Kidney (tissue), 14 donors: ENCODE results near the gene MIPEP. TPM values are rescaled to one million over a fixed set of nuclear protein-coding genes. Genes with fewer than 3 reads are reported as not detected.
A peak's percentile ranks its signal among the peaks of the same experiment; 100 is the strongest.

Experiments
- DNase-seq, 5 donors: peaks; one replicate each; pipeline ENCODE4 v3.0.0-alpha.2; 2013 to 2020
- FAIRE-seq: peaks from 2 replicates; lab custom pipeline; 2012; peaks lifted over from hg19 to GRCh38; lab: Jason Lieb, UNC
- H3K27ac ChIP-seq, 2 donors: one replicate each; pipeline ENCODE4 v1.7.0; 2013; ENCODE audit warnings: low read depth in 2 of 2, low read length in 2 of 2, inconsistent platforms in 1 of 2
- H3K27me3 ChIP-seq: one replicate; pipeline ENCODE4 v1.7.1; 2013; ENCODE audit warnings: low read length, inconsistent platforms; ENCODE audit not compliant: control insufficient read depth, insufficient read depth
- H3K36me3 ChIP-seq, 3 donors: one replicate each; pipeline versions ENCODE4 v1.7.0 to v1.7.1; 2013; ENCODE audit warnings: low read length in 3 of 3, control low read depth in 1 of 3, inconsistent platforms in 1 of 3; ENCODE audit not compliant: insufficient read depth in 3 of 3, control insufficient read depth in 2 of 3
- H3K4me1 ChIP-seq, 3 donors: one replicate each; pipeline versions ENCODE4 v1.7.0 to v1.7.1; 2013; ENCODE audit warnings: low read length in 3 of 3, inconsistent platforms in 1 of 3, low read depth in 1 of 3; ENCODE audit not compliant: control insufficient read depth in 2 of 3, insufficient read depth in 2 of 3
- H3K4me3 ChIP-seq, 3 donors: one replicate each; pipeline versions ENCODE4 v1.7.0 to v1.8.1; 2013; ENCODE audit warnings: low read length in 3 of 3, control low read depth in 1 of 3, inconsistent platforms in 1 of 3
- H3K9ac ChIP-seq, 3 donors: one replicate each; pipeline versions ENCODE4 v1.7.0 to v1.7.1; 2013; ENCODE audit warnings: low read length in 3 of 3, control low read depth in 1 of 3, inconsistent platforms in 1 of 3
- H3K9me3 ChIP-seq, 3 donors: one replicate each; pipeline versions ENCODE4 v1.7.0 to v1.7.1; 2013; ENCODE audit warnings: low read length in 3 of 3, control low read depth in 1 of 3, inconsistent platforms in 1 of 3; ENCODE audit not compliant: control insufficient read depth in 2 of 3, insufficient read depth in 1 of 3
- CTCF ChIP-seq: IDR thresholded peaks from 3 replicates; pipeline ENCODE4 v1.5.1; 2012; ENCODE audit warnings: mild to moderate bottlenecking, moderate library complexity, borderline replicate concordance; ENCODE audit not compliant: insufficient read depth; ENCODE audit errors: extremely low read depth
- intact Hi-C: fragments of 100-400 bp; cut with DNase I; formaldehyde crosslinking; loops from one replicate; pipeline ENCODE4 v1.11.1; 2022
- polyA plus RNA-seq: library from polyadenylated mRNA; stranded (reverse); fragments of 350-450 nt; fragmentation: Illumina TruSeq; extraction: RNeasy Lipid Tissue Mini Kit (QIAGEN cat#74804); gene quantifications from one replicate; pipeline ENCODE4 v1.2.3, GENCODE V29; 2014; ENCODE audit warnings: low read depth, low replicate concordance; ENCODE audit not compliant: insufficient read depth
- total RNA-seq: library from RNA; stranded (reverse); fragmentation: NEBNext Ultra II Directional; extraction: Animal tissue kit (Norgen Biotek cat#: 25700); gene quantifications from one replicate; pipeline ENCODE4 v1.2.1, GENCODE V29; 2021
- donor health status: control.
- donor health status: control.
- donor health status: control.
- donor health status: control.
- donor health status: control.
- donor health status: DM: yes; HTN: yes; CAD: no.
- donor health status: Normal renal cell carcinoma (clear cell type).

The MIPEP gene
- total and polyA plus RNA-seq, 2 donors from 2014 or later = 29.1 to 46.8 TPM

- Histone ChIP-seq H3K9me3 (no peaks in the 10 kb centered on the region), H3K4me3 (no peak overlapping the region), H3K27me3 (no peaks in the 10 kb centered on the region), H3K27ac (no peak overlapping the region), H3K36me3 (no peaks in the 10 kb centered on the region), H3K9ac (no peak overlapping the region), H3K4me1 (peaks cover 0 to 3% (median 0%) of the 10 kb centered on the region in 3 donors)
- no peak for TF ChIP-seq CTCF
- DNase-seq (peak in 1 of 5 donors; percentile 40), FAIRE-seq (no peak)
- intact Hi-C loops = no loop called here
Observed at GRCh38 chr13:23778002-23778652, 111.1 kb downstream of the MIPEP start.

GRCh38 chr13:23777575-23777870, 111.7 kb downstream of the MIPEP start:
- Histone ChIP-seq H3K4me1 (peaks cover 0 to 3% (median 0%) of the 10 kb centered on the region in 3 donors), H3K27ac (no peak overlapping the region), H3K9ac (no peak overlapping the region), H3K9me3 (no peaks in the 10 kb centered on the region), H3K27me3 (no peaks in the 10 kb centered on the region), H3K36me3 (no peaks in the 10 kb centered on the region), H3K4me3 (no peak overlapping the region)
- FAIRE-seq (no peak), DNase-seq (no peak)
- no peak for TF ChIP-seq CTCF
- intact Hi-C loops = no loop called here

GRCh38 chr13:23776698-23777574, 112.3 kb downstream of the MIPEP start:
- no peaks in the 10 kb centered on the region for H3K36me3 ChIP-seq
- DNase-seq (no peak), FAIRE-seq (no peak)
- no peak for TF ChIP-seq CTCF
- intact Hi-C loops = no loop called here
- no peak overlapping the region for H3K27ac ChIP-seq
- H3K9ac ChIP-seq = no peak overlapping the region
- no peaks in the 10 kb centered on the region for H3K27me3 ChIP-seq
- H3K9me3 ChIP-seq = no peaks in the 10 kb centered on the region
- H3K4me1 ChIP-seq = peaks cover 0 to 3% (median 0%) of the 10 kb centered on the region in 3 donors
- no peak overlapping the region for H3K4me3 ChIP-seq
